ENCODE data around the gene P2RX5. TPM values are rescaled to one million over a fixed set of nuclear protein-coding genes. Genes with fewer than 3 reads are reported as not detected.
A peak's percentile ranks its signal among the peaks of the same experiment; 100 is the strongest.

P2RX5 gene
- total and polyA plus RNA-seq, 2 experiments from 2014 or later, result 7.5 to 13.6 TPM

DNA sequence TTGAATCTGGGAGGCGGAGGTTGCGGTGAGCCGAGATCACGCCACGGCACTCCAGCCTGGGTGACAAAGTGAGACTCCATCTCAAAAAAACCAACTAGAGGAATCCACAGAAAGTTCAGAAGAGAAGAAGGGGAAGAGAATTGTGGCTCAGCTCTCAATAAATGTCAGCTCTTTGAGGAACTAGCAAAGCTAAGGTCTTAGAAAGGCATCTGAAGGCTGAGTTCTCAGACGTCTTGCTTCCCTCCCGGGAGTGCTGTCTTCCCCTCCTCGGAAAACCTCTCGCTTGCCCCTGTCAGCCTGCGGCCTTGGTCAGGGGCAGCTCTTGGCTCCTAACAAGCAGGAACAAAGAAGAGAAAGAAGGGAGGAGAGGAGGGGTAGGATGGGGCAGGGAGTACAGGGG, 65.2 kb downstream of the P2RX5 start:
- Mint-ChIP-seq H3K4me1 (peaks cover 3% of the 10 kb centered on the region; the same call in 2 of the 3 replicates), H3K27me3 (ENCODE audit: insufficient read depth, low read depth, poor library complexity) (peaks cover 6% of the 10 kb centered on the region), H3K4me3 (no peak overlapping the region), H3K27ac (peak overlapping the region; percentile 53; the same call in 1 of the 2 replicates), H3K36me3 (ENCODE audit: low read depth) (peaks cover 47% of the 10 kb centered on the region), H3K9me3 (no peaks in the 10 kb centered on the region)
- 0 out of 2 replicates have a peak, but pooled peaks cover 4% of the 10 kb centered on the region for H3K4me1 ChIP-seq (ENCODE audit: insufficient read depth)
- TF ChIP-seq STAT1 (IDR thresholded peaks at IDR 0.05; ENCODE audit: unreplicated experiment), result no peak
- TF ChIP-seq, protein P1, sequence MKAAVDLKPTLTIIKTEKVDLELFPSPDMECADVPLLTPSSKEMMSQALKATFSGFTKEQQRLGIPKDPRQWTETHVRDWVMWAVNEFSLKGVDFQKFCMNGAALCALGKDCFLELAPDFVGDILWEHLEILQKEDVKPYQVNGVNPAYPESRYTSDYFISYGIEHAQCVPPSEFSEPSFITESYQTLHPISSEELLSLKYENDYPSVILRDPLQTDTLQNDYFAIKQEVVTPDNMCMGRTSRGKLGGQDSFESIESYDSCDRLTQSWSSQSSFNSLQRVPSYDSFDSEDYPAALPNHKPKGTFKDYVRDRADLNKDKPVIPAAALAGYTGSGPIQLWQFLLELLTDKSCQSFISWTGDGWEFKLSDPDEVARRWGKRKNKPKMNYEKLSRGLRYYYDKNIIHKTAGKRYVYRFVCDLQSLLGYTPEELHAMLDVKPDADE (IDR thresholded peaks at IDR 0.05), result no peak
- TF ChIP-seq, protein P2, sequence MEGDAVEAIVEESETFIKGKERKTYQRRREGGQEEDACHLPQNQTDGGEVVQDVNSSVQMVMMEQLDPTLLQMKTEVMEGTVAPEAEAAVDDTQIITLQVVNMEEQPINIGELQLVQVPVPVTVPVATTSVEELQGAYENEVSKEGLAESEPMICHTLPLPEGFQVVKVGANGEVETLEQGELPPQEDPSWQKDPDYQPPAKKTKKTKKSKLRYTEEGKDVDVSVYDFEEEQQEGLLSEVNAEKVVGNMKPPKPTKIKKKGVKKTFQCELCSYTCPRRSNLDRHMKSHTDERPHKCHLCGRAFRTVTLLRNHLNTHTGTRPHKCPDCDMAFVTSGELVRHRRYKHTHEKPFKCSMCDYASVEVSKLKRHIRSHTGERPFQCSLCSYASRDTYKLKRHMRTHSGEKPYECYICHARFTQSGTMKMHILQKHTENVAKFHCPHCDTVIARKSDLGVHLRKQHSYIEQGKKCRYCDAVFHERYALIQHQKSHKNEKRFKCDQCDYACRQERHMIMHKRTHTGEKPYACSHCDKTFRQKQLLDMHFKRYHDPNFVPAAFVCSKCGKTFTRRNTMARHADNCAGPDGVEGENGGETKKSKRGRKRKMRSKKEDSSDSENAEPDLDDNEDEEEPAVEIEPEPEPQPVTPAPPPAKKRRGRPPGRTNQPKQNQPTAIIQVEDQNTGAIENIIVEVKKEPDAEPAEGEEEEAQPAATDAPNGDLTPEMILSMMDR (conservative IDR thresholded peaks at IDR 0.05; ENCODE audit: low read depth in 2 of 2), result no peak
- TF ChIP-seq, protein P3, sequence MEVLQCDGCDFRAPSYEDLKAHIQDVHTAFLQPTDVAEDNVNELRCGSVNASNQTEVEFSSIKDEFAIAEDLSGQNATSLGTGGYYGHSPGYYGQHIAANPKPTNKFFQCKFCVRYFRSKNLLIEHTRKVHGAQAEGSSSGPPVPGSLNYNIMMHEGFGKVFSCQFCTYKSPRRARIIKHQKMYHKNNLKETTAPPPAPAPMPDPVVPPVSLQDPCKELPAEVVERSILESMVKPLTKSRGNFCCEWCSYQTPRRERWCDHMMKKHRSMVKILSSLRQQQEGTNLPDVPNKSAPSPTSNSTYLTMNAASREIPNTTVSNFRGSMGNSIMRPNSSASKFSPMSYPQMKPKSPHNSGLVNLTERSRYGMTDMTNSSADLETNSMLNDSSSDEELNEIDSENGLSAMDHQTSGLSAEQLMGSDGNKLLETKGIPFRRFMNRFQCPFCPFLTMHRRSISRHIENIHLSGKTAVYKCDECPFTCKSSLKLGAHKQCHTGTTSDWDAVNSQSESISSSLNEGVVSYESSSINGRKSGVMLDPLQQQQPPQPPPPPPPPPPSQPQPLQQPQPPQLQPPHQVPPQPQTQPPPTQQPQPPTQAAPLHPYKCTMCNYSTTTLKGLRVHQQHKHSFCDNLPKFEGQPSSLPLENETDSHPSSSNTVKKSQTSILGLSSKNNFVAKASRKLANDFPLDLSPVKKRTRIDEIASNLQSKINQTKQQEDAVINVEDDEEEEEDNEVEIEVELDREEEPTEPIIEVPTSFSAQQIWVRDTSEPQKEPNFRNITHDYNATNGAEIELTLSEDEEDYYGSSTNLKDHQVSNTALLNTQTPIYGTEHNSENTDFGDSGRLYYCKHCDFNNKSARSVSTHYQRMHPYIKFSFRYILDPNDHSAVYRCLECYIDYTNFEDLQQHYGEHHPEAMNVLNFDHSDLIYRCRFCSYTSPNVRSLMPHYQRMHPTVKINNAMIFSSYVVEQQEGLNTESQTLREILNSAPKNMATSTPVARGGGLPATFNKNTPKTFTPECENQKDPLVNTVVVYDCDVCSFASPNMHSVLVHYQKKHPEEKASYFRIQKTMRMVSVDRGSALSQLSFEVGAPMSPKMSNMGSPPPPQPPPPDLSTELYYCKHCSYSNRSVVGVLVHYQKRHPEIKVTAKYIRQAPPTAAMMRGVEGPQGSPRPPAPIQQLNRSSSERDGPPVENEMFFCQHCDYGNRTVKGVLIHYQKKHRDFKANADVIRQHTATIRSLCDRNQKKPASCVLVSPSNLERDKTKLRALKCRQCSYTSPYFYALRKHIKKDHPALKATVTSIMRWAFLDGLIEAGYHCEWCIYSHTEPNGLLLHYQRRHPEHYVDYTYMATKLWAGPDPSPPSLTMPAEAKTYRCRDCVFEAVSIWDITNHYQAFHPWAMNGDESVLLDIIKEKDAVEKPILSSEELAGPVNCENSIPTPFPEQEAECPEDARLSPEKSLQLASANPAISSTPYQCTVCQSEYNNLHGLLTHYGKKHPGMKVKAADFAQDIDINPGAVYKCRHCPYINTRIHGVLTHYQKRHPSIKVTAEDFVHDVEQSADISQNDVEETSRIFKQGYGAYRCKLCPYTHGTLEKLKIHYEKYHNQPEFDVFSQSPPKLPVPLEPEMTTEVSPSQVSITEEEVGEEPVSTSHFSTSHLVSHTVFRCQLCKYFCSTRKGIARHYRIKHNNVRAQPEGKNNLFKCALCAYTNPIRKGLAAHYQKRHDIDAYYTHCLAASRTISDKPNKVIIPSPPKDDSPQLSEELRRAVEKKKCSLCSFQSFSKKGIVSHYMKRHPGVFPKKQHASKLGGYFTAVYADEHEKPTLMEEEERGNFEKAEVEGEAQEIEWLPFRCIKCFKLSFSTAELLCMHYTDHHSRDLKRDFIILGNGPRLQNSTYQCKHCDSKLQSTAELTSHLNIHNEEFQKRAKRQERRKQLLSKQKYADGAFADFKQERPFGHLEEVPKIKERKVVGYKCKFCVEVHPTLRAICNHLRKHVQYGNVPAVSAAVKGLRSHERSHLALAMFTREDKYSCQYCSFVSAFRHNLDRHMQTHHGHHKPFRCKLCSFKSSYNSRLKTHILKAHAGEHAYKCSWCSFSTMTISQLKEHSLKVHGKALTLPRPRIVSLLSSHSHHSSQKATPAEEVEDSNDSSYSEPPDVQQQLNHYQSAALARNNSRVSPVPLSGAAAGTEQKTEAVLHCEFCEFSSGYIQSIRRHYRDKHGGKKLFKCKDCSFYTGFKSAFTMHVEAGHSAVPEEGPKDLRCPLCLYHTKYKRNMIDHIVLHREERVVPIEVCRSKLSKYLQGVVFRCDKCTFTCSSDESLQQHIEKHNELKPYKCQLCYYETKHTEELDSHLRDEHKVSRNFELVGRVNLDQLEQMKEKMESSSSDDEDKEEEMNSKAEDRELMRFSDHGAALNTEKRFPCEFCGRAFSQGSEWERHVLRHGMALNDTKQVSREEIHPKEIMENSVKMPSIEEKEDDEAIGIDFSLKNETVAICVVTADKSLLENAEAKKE (CRISPR knock-in tag; IDR thresholded peaks at IDR 0.05), result no peak
- TF ChIP-seq, protein P4, sequence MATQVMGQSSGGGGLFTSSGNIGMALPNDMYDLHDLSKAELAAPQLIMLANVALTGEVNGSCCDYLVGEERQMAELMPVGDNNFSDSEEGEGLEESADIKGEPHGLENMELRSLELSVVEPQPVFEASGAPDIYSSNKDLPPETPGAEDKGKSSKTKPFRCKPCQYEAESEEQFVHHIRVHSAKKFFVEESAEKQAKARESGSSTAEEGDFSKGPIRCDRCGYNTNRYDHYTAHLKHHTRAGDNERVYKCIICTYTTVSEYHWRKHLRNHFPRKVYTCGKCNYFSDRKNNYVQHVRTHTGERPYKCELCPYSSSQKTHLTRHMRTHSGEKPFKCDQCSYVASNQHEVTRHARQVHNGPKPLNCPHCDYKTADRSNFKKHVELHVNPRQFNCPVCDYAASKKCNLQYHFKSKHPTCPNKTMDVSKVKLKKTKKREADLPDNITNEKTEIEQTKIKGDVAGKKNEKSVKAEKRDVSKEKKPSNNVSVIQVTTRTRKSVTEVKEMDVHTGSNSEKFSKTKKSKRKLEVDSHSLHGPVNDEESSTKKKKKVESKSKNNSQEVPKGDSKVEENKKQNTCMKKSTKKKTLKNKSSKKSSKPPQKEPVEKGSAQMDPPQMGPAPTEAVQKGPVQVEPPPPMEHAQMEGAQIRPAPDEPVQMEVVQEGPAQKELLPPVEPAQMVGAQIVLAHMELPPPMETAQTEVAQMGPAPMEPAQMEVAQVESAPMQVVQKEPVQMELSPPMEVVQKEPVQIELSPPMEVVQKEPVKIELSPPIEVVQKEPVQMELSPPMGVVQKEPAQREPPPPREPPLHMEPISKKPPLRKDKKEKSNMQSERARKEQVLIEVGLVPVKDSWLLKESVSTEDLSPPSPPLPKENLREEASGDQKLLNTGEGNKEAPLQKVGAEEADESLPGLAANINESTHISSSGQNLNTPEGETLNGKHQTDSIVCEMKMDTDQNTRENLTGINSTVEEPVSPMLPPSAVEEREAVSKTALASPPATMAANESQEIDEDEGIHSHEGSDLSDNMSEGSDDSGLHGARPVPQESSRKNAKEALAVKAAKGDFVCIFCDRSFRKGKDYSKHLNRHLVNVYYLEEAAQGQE (IDR thresholded peaks at IDR 0.05; ENCODE audit: unreplicated experiment), result no peak
- no peak for TF ChIP-seq NANOG (IDR thresholded peaks at IDR 0.05; ENCODE audit: borderline replicate concordance)
- TF ChIP-seq CREB1 (CRISPR knock-in tag; IDR thresholded peaks at IDR 0.05; ENCODE audit: low read depth), result no peak
- TF ChIP-seq EZH2phosphoT487 (IDR thresholded peaks at IDR 0.05; ENCODE audit: unreplicated experiment), result no peak
- no peak for TF ChIP-seq POLR2AphosphoS5 (IDR thresholded peaks at IDR 0.05; ENCODE audit: low read depth)
- no peak for TF ChIP-seq JUNB (IDR thresholded peaks at IDR 0.05; ENCODE audit: unreplicated experiment)
- TF ChIP-seq ZNF331 (CRISPR knock-in tag; IDR thresholded peaks at IDR 0.05; ENCODE audit: low read depth), result no peak
- TF ChIP-seq ZNF114 (CRISPR knock-in tag; IDR thresholded peaks at IDR 0.05), result no peak
- TF ChIP-seq EZH2 (IDR thresholded peaks at IDR 0.05; ENCODE audit: low read depth, unreplicated experiment), result no peak
- H3K79me2 ChIP-seq (replicated peaks; ENCODE audit: insufficient read depth), result peaks cover 47% of the 10 kb centered on the region
- ATAC-seq (no peak), DNase-seq (ENCODE audit: low spot score) (no peak)
- H3K4me3 ChIP-seq, result no peak overlapping the region
- H3K27ac ChIP-seq (ENCODE audit: low read depth), result peak overlapping the region; percentile 66; the same call in 1 of the 2 replicates
- no peaks in the 10 kb centered on the region for H3K27me3 ChIP-seq (ENCODE audit: insufficient read depth)
- peaks cover 17% of the 10 kb centered on the region; the same call in 1 of the 2 replicates for H4K20me1 ChIP-seq (replicated peaks; ENCODE audit: insufficient read depth)
- no peak overlapping the region for H3K4me2 ChIP-seq
- H3K9me2 ChIP-seq (ENCODE audit: insufficient read depth), result no peaks in the 10 kb centered on the region
- no peaks in the 10 kb centered on the region for H3F3A ChIP-seq (replicated peaks; ENCODE audit: low read depth)
- no peak overlapping the region for H2AFZ ChIP-seq
- no peaks in the 10 kb centered on the region for H3K36me3 ChIP-seq (ENCODE audit: insufficient read depth)

Measured in GM23338 (cell line).